Neutrophil (primary cell): ENCODE results near the gene PLSCR4.
"Not testable (repeated sequence)": the region's sequence is repeated elsewhere in the genome, so short reads cannot be mapped to it uniquely, and the experiment has no call there.

Experiments used
- H3K27ac ChIP-seq: fragments of 200-600 bp; sonication (generic); 2 replicates; pipeline ENCODE4 v1.5.1; 2016; ENCODE audit warnings: mild to moderate bottlenecking, moderate library complexity
- H3K27me3 ChIP-seq: fragments of 200-600 bp; sonication (generic); 2 replicates; pipeline ENCODE4 v1.6.0; 2016; ENCODE audit warnings: mild to moderate bottlenecking
- H3K36me3 ChIP-seq: fragments of 200-600 bp; sonication (generic); 2 replicates; pipeline ENCODE4 v1.5.1; 2017
- H3K4me1 ChIP-seq, 2 experiments: fragments of 200-600 bp in 1 of 2; sonication (generic) in 1 of 2; 1 replicate in 1 of 2; 2 replicates in 1 of 2; pipeline versions ENCODE4 v1.5.1 to v1.6.1; 2013 to 2016; ENCODE audit warnings: low read depth in 1 of 2, low read length in 1 of 2, mild to moderate bottlenecking in 1 of 2, moderate library complexity in 1 of 2; ENCODE audit not compliant: control insufficient read depth in 1 of 2, insufficient read depth in 1 of 2
- H3K4me3 ChIP-seq, 2 experiments: fragments of 200-600 bp in 1 of 2; sonication (generic) in 1 of 2; 1 replicate in 1 of 2; 2 replicates in 1 of 2; pipeline ENCODE4 v1.5.1; 2013 to 2016; ENCODE audit warnings: low read depth in 1 of 2, low read length in 1 of 2, mild to moderate bottlenecking in 1 of 2, moderate library complexity in 1 of 2
- H3K9me3 ChIP-seq: fragments of 200-600 bp; sonication (generic); 2 replicates; pipeline ENCODE4 v1.5.1; 2016
- TF ChIP-seq, protein P1 (sequence below): fragments of 200-600 bp; sonication (generic); IDR thresholded peaks from 2 replicates; pipeline ENCODE4 v1.5.1; 2016; ENCODE audit warnings: antibody characterized with exemption

The PLSCR4 gene

DNA sequence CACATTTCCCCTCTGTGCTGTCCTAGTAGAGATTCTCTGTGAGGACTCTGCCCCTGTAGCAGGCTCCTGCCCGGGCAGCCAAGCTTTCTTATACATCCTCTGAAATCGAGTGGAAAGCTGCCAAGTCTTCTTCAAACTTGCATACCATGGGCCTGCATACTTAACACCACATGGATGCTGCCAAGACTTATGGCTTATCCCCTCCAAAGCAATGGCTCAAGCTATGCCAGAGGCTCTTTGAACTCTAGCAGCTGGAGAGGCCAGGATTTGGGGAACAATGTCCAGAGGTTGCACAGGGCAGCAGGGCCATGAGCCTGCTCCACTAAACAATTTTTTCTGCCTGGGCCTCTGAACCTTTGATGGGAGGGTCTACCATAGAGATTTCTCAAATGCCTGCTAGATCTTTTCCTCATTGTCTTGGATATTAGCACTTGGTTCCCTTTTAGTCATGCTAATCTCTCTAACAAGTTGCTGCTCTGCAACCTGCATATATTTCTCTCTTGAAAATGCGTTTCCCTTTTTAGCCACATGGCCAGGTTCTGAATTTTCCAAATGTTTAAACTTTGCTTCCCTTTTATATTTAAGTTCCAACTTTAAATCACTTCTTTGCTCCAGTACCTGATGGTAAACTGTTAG is 6.1 kb upstream of the PLSCR4 start:
- Histone ChIP-seq H3K27me3 (peaks cover 12% of the 10 kb centered on the region), H3K4me3 (no peak overlapping the region), H3K9me3 (no peaks in the 10 kb centered on the region), H3K27ac (no peak overlapping the region), H3K4me1 (no peaks in the 10 kb centered on the region), H3K36me3 (no peaks in the 10 kb centered on the region)
- TF ChIP-seq, protein P1, sequence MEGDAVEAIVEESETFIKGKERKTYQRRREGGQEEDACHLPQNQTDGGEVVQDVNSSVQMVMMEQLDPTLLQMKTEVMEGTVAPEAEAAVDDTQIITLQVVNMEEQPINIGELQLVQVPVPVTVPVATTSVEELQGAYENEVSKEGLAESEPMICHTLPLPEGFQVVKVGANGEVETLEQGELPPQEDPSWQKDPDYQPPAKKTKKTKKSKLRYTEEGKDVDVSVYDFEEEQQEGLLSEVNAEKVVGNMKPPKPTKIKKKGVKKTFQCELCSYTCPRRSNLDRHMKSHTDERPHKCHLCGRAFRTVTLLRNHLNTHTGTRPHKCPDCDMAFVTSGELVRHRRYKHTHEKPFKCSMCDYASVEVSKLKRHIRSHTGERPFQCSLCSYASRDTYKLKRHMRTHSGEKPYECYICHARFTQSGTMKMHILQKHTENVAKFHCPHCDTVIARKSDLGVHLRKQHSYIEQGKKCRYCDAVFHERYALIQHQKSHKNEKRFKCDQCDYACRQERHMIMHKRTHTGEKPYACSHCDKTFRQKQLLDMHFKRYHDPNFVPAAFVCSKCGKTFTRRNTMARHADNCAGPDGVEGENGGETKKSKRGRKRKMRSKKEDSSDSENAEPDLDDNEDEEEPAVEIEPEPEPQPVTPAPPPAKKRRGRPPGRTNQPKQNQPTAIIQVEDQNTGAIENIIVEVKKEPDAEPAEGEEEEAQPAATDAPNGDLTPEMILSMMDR = no peak

DNA sequence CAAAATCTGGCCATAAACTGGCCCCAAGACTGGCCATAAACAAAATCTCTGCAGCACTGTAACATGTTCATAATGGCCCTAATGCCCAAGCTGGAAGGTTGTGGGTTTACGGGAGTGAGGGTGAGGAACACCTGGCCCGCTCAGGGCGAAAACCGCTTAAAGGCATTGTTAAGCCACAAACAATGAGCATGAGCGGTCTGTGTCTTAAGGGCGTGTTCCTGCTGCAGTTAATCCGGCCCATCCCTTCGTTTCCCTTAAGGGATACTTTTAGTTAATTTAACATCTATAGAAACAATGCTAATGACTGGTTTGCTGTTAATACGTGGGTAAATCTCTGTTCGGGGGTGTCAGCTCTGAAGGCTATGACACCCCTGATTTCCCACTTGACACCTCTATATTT is 1.5 kb upstream of the PLSCR4 start:
- Histone ChIP-seq H3K27me3 (peaks cover 47% of the 10 kb centered on the region), H3K4me1 (peaks cover 6 to 10% of the 10 kb centered on the region in 2 experiments)
- not testable (repeated sequence) for H3K9me3 ChIP-seq, H3K4me3 ChIP-seq, H3K36me3 ChIP-seq, H3K27ac ChIP-seq

DNA sequence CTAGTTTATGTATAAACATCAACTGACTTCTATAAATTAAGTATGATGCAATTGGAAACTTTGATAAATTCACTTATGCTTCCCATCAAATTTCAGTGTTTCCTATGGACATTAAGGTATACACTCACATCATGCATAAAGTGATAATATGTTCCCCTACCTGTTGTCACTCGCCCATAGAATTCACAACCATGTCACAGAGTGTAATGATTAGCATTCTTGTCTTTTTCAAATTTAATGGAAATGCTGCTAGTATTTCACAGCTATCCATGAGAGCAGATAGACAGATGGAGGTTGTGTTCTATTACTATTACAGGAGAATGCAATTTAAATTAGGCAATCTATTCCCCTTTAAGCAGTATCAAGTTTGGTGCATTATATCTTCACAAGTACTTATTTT is 984 bp downstream of the PLSCR4 start:
- Histone ChIP-seq H3K4me3 (no peak overlapping the region), H3K4me1 (peaks cover 6 to 10% of the 10 kb centered on the region in 2 experiments), H3K9me3 (no peaks in the 10 kb centered on the region), H3K36me3 (no peaks in the 10 kb centered on the region), H3K27me3 (peaks cover 47% of the 10 kb centered on the region), H3K27ac (no peak overlapping the region)
- TF ChIP-seq, protein P1 = no peak

DNA sequence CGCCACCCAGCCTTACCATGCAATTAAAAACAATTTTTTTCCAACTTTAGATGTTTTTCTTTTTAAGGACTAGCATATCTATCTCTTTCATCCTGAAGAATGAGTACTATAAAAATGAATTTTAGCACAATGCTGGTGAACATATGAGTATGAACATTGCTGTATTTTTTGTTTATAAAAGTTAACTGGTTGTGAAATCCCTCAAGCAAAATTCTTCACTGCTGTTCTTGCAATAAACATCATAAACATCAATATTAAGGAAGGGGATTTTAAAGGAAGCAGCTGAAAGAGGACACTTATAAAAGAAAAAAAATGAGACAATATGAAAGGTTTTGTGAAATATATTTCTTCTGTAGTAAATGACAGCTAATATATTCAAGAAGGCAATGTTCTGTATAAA is 3.0 kb downstream of the PLSCR4 start:
- Histone ChIP-seq H3K27me3 (peaks cover 45% of the 10 kb centered on the region), H3K4me3 (no peak overlapping the region), H3K4me1 (peaks cover 6 to 10% of the 10 kb centered on the region in 2 experiments), H3K36me3 (no peaks in the 10 kb centered on the region), H3K27ac (no peak overlapping the region), H3K9me3 (no peaks in the 10 kb centered on the region)
- TF ChIP-seq, protein P1 = no peak

DNA sequence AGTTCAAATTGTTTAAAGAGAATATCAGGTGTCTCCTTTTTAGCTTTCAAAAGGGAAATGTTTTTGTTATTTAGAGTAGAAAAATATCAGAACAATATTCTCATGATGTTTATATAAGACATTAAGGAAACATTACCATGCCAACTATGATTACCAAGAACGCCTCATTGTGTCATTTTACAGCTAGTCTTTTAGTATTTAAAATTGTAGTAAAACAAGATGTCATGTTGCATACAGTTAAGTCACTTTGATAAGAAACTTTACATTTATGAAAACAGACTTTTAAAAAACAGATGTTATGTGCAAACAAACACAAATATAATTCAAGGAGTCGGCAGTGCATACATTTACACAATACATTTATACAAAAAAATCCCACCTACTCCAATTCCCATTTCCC is 4.4 kb downstream of the PLSCR4 start:
- Histone ChIP-seq H3K27me3 (peaks cover 31% of the 10 kb centered on the region), H3K27ac (no peak overlapping the region), H3K4me3 (no peak overlapping the region), H3K36me3 (no peaks in the 10 kb centered on the region), H3K9me3 (no peaks in the 10 kb centered on the region), H3K4me1 (peaks cover 6 to 10% of the 10 kb centered on the region in 2 experiments)
- TF ChIP-seq, protein P1 = no peak

DNA sequence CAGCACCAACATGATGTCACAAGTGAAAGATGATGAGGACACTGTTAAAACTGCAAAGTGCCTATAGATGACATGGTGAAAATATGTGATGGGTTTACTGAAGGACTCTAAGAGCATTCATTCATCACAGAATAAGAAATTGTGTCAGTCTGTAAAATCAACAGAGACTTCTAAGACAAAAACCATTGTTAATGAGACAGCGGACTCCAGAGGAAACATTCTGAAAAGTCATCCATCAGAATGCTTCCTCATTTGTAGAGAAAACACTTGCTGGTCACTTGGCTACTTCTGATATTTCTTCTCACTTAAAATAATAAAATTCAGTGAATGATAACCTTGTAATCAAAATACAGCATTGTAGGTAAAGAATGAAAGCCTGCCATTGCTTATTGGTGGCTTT is 7.3 kb downstream of the PLSCR4 start:
- Histone ChIP-seq H3K27me3 (peaks cover under 1% of the 10 kb centered on the region), H3K4me3 (no peak overlapping the region), H3K4me1 (no peaks in the 10 kb centered on the region), H3K36me3 (no peaks in the 10 kb centered on the region), H3K9me3 (no peaks in the 10 kb centered on the region), H3K27ac (no peak overlapping the region)
- TF ChIP-seq, protein P1 = no peak
